H9 (cell line): ENCODE measurements around the gene TFB1M. TPM values are rescaled to one million over a fixed set of nuclear protein-coding genes. Genes with fewer than 3 reads are reported as not detected.

Experiments
- DNase-seq: peaks from one replicate; pipeline ENCODE4 v3.0.0-alpha.2; 2017
- H2AFZ ChIP-seq: one replicate; pipeline ENCODE4 v1.6.1; 2013; ENCODE audit warnings: mild to moderate bottlenecking, low read length, control low read depth, moderate library complexity
- H2AK5ac ChIP-seq: 2 replicates; pipeline ENCODE4 v1.6.1; 2013; ENCODE audit warnings: low read length, control low read depth, mixed read lengths; ENCODE audit not compliant: insufficient read length
- H2BK120ac ChIP-seq: one replicate; pipeline ENCODE4 v1.6.1; 2013; ENCODE audit warnings: low read depth, mild to moderate bottlenecking, low read length, control low read depth, inconsistent platforms; ENCODE audit not compliant: poor library complexity, severe bottlenecking
- H2BK12ac ChIP-seq: 2 replicates; pipeline ENCODE4 v1.6.1; 2013; ENCODE audit warnings: low read length, control low read depth, mixed read lengths, low read depth; ENCODE audit not compliant: insufficient read length
- H2BK15ac ChIP-seq: 2 replicates; pipeline ENCODE4 v1.6.1; 2013; ENCODE audit warnings: low read depth, low read length, control low read depth
- H2BK20ac ChIP-seq: one replicate; pipeline ENCODE4 v1.6.1; 2013; ENCODE audit warnings: low read depth, mild to moderate bottlenecking, low read length, control low read depth, inconsistent platforms; ENCODE audit not compliant: poor library complexity, severe bottlenecking
- H2BK5ac ChIP-seq: 2 replicates; pipeline ENCODE4 v1.6.1; 2013; ENCODE audit warnings: low read length, control low read depth, mixed read lengths; ENCODE audit not compliant: insufficient read length
- H3K14ac ChIP-seq: 2 replicates; pipeline ENCODE4 v1.6.1; 2013; ENCODE audit warnings: low read length, control low read depth; ENCODE audit not compliant: insufficient read depth
- H3K18ac ChIP-seq: 2 replicates; pipeline ENCODE4 v1.6.1; 2013; ENCODE audit warnings: low read depth, mild to moderate bottlenecking, mixed read lengths, low read length, control low read depth; ENCODE audit not compliant: insufficient read length
- H3K23ac ChIP-seq: 2 replicates; pipeline ENCODE4 v1.6.1; 2013; ENCODE audit warnings: low read length, control low read depth, mixed read lengths, low read depth; ENCODE audit not compliant: insufficient read length
- H3K23me2 ChIP-seq: 2 replicates; pipeline ENCODE4 v1.6.1; 2013; ENCODE audit warnings: low read depth, mild to moderate bottlenecking, mixed read lengths, low read length, control low read depth; ENCODE audit not compliant: insufficient read length, poor library complexity, severe bottlenecking
- H3K27ac ChIP-seq: 2 replicates; pipeline ENCODE4 v1.5.1; 2013; ENCODE audit warnings: low read length, control low read depth, mixed read lengths, low read depth; ENCODE audit not compliant: insufficient read length
- H3K27me3 ChIP-seq: 2 replicates; pipeline ENCODE4 v1.6.1; 2013; ENCODE audit warnings: low read length, control low read depth, inconsistent platforms; ENCODE audit not compliant: insufficient read depth
- H3K4ac ChIP-seq: 2 replicates; pipeline ENCODE4 v1.6.1; 2013; ENCODE audit warnings: low read depth, mild to moderate bottlenecking, control low read depth, inconsistent platforms, low read length, moderate library complexity
- H3K4me1 ChIP-seq: 2 replicates; pipeline ENCODE4 v1.6.1; 2013; ENCODE audit warnings: low read length, control low read depth, inconsistent platforms; ENCODE audit not compliant: insufficient read depth
- H3K4me2 ChIP-seq: 2 replicates; pipeline ENCODE4 v1.6.1; 2013; ENCODE audit warnings: low read length, control low read depth, mixed read lengths; ENCODE audit not compliant: insufficient read length, insufficient read depth
- H3K56ac ChIP-seq: 2 replicates; pipeline ENCODE4 v1.6.1; 2013; ENCODE audit warnings: low read depth, mild to moderate bottlenecking, mixed read lengths, low read length, control low read depth; ENCODE audit not compliant: insufficient read length
- H3K79me1 ChIP-seq: 2 replicates; pipeline ENCODE4 v1.6.1; 2013; ENCODE audit warnings: low read depth, mild to moderate bottlenecking, moderate library complexity, low read length, control low read depth, inconsistent platforms; ENCODE audit not compliant: insufficient read depth, poor library complexity, severe bottlenecking
- H3K79me2 ChIP-seq: 2 replicates; pipeline ENCODE4 v1.6.1; 2013; ENCODE audit warnings: low read length, control low read depth, inconsistent platforms; ENCODE audit not compliant: insufficient read depth
- H3K9ac ChIP-seq: 2 replicates; pipeline ENCODE4 v1.6.1; 2013; ENCODE audit warnings: low read length, control low read depth, mixed read lengths; ENCODE audit not compliant: insufficient read length; ENCODE audit errors: extremely low read depth
- H3K9me3 ChIP-seq: one replicate; pipeline ENCODE4 v1.6.1; 2013; ENCODE audit warnings: low read depth, low read length, inconsistent platforms; ENCODE audit not compliant: control insufficient read depth
- H3T11ph ChIP-seq: one replicate; pipeline ENCODE4 v1.6.1; 2013; ENCODE audit warnings: mild to moderate bottlenecking, low read length, control low read depth, inconsistent platforms
- H4K20me1 ChIP-seq: one replicate; pipeline ENCODE4 v1.6.1; 2013; ENCODE audit not compliant: control insufficient read depth, insufficient read length, insufficient read depth
- H4K5ac ChIP-seq: 2 replicates; pipeline ENCODE4 v1.6.1; 2013; ENCODE audit warnings: low read depth, mild to moderate bottlenecking, mixed read lengths, low read length, control low read depth; ENCODE audit not compliant: insufficient read length
- H4K8ac ChIP-seq: replicated peaks from 2 replicates; pipeline ENCODE4 v1.6.1; 2013; ENCODE audit warnings: low read length, control low read depth, mixed read lengths, low read depth; ENCODE audit not compliant: insufficient read length
- H4K91ac ChIP-seq: 2 replicates; pipeline ENCODE4 v1.6.1; 2013; ENCODE audit warnings: low read depth, mild to moderate bottlenecking, moderate library complexity, mixed read lengths, low read length, control low read depth; ENCODE audit not compliant: insufficient read length
- H3K27ac Mint-ChIP-seq, 3 experiments: 2 replicates in 2 of 3; 3 replicates in 1 of 3; pipeline ENCODE4 v1.8.0; 2020 to 2021; ENCODE audit warnings: mixed read lengths in 3 of 3, mild to moderate bottlenecking in 1 of 3, moderate library complexity in 1 of 3
- H3K27me3 Mint-ChIP-seq: 2 replicates; pipeline ENCODE4 v1.8.0; 2021; ENCODE audit warnings: low read depth, mild to moderate bottlenecking, moderate library complexity, mixed read lengths
- H3K36me3 Mint-ChIP-seq, 3 experiments: 2 replicates in 2 of 3; 3 replicates in 1 of 3; pipeline ENCODE4 v1.8.0; 2020 to 2021; ENCODE audit warnings: low read depth in 3 of 3, mixed read lengths in 3 of 3; ENCODE audit not compliant: insufficient read depth in 1 of 3
- H3K4me1 Mint-ChIP-seq, 2 experiments: 2 replicates each; pipeline ENCODE4 v1.8.0; 2020; ENCODE audit warnings: mixed read lengths in 2 of 2
- H3K4me3 Mint-ChIP-seq, 2 experiments: 2 replicates in 1 of 2; 3 replicates in 1 of 2; pipeline ENCODE4 v1.8.0; 2020 to 2021; ENCODE audit warnings: mild to moderate bottlenecking in 2 of 2, mixed read lengths in 2 of 2, moderate library complexity in 1 of 2
- H3K9me3 Mint-ChIP-seq, 2 experiments: 2 replicates in 1 of 2; 3 replicates in 1 of 2; pipeline ENCODE4 v1.8.0; 2020; ENCODE audit warnings: mild to moderate bottlenecking in 2 of 2, mixed read lengths in 2 of 2, moderate library complexity in 1 of 2
- CTCF ChIP-seq: fragments of 200-600 bp; sonication (generic); conservative IDR thresholded peaks from 3 replicates; pipeline ENCODE4 v1.8.0; 2021; ENCODE audit warnings: antibody characterized with exemption, mild to moderate bottlenecking
- total RNA-seq: library from RNA; stranded (reverse); gene quantifications from 2 replicates; pipeline ENCODE4 v1.2.1, GENCODE V29; 2021

TFB1M gene
- total RNA-seq, 1 experiment from 2014 or later = 28.6 TPM

- Histone ChIP-seq H2BK120ac (no peak overlapping the region), H4K91ac (no peak overlapping the region), H3K56ac (no peak overlapping the region), H3K4me1 (no peaks in the 10 kb centered on the region), H3T11ph (no peak overlapping the region), H3K14ac (no peak overlapping the region), H2AFZ (no peak overlapping the region), H3K4ac (no peak overlapping the region), H2BK5ac (no peak overlapping the region), H3K79me1 (no peaks in the 10 kb centered on the region), H2BK20ac (no peak overlapping the region), H3K9ac (no peak overlapping the region), H3K23me2 (no peaks in the 10 kb centered on the region), H4K20me1 (no peaks in the 10 kb centered on the region), H3K18ac (no peak overlapping the region), H3K23ac (no peak overlapping the region), H3K27me3 (no peaks in the 10 kb centered on the region), H2AK5ac (no peak overlapping the region), H2BK15ac (no peak overlapping the region), H4K5ac (no peak overlapping the region), H3K79me2 (no peaks in the 10 kb centered on the region), H3K4me2 (no peak overlapping the region), H4K8ac (no peak overlapping the region), H2BK12ac (no peak overlapping the region), H3K9me3 (no peaks in the 10 kb centered on the region), H3K27ac (no peak overlapping the region)
- H3K4me3 Mint-ChIP-seq = no peak overlapping the region
- H3K36me3 Mint-ChIP-seq = peaks cover 0 to 10% (median 2%) of the 10 kb centered on the region in 3 experiments; a peak in 2 of 7 replicates
- DNase-seq = no peak
- no peaks in the 10 kb centered on the region for H3K27me3 Mint-ChIP-seq
- H3K27ac Mint-ChIP-seq = no peak overlapping the region
- no peak for TF ChIP-seq CTCF
- H3K4me1 Mint-ChIP-seq = no peaks in the 10 kb centered on the region
- H3K9me3 Mint-ChIP-seq = peaks cover 12% of the 10 kb centered on the region in 2 experiments
Observed at GRCh38 chr6:155352811-155353210, 38.5 kb upstream of the TFB1M start.
